Colon (tissue), 2 donors: Measurements from ENCODE around the gene FRS3.

Source experiments
- FAIRE-seq: peaks from 2 replicates; lab custom pipeline; 2012; peaks lifted over from hg19 to GRCh38; lab: Jason Lieb, UNC
- donor health status: control.
- donor health status: control.

Gene FRS3

GRCh38 chr6:41741625-41742490, 37.8 kb downstream of the FRS3 start:
- FAIRE-seq = no peak

- no peak for FAIRE-seq
These were observed 39.1 kb downstream of the FRS3 start for GRCh38 chr6:41740366-41741162.

GRCh38 chr6:41739041-41739440, 40.7 kb downstream of the FRS3 start:
- FAIRE-seq = no peak

- no peak for FAIRE-seq
These were observed 42.0 kb downstream of the FRS3 start for GRCh38 chr6:41737591-41738130.

GRCh38 chr6:41736800-41737555, 42.7 kb downstream of the FRS3 start:
- FAIRE-seq = no peak

GRCh38 chr6:41736186-41736733, 43.4 kb downstream of the FRS3 start:
- no peak for FAIRE-seq

- FAIRE-seq = no peak
These were observed 44.1 kb downstream of the FRS3 start, which contains the start of gene TFEB for GRCh38 chr6:41735427-41736185. Gene TFEB, minus strand, starts transcription at chr6:41735608. Its CDS starts 44,395 bp downstream, at chr6:41691213.

GRCh38 chr6:41734666-41735426, 44.9 kb downstream of the FRS3 start:
- no peak for FAIRE-seq

GRCh38 chr6:41733707-41734665, 45.7 kb downstream of the FRS3 start:
- FAIRE-seq = no peak

GRCh38 chr6:41733360-41733706, 46.4 kb downstream of the FRS3 start:
- no peak for FAIRE-seq

- FAIRE-seq = no peak
These were observed 46.9 kb downstream of the FRS3 start for GRCh38 chr6:41732591-41733359.

GRCh38 chr6:41732149-41732548, 47.6 kb downstream of the FRS3 start:
- no peak for FAIRE-seq

GRCh38 chr6:41731561-41732086, 48.1 kb downstream of the FRS3 start:
- no peak for FAIRE-seq

GRCh38 chr6:41730531-41731436, 48.9 kb downstream of the FRS3 start:
- no peak for FAIRE-seq

GRCh38 chr6:41729624-41730023, 50.1 kb downstream of the FRS3 start:
- FAIRE-seq = no peak

- no peak for FAIRE-seq
These were observed 50.7 kb downstream of the FRS3 start for GRCh38 chr6:41728954-41729353.
